NCI-H146 (cell line): Measurements from ENCODE around the gene SLC12A5.
A peak's percentile ranks its signal among the peaks of the same experiment; 100 is the strongest.
"Not testable (repeated sequence)": the region's sequence is repeated elsewhere in the genome, so short reads cannot be mapped to it uniquely, and the experiment has no call there.

Experiments used
- DNase-seq: peaks from one replicate; lab custom pipeline; 2025; lab: John Stamatoyannopoulos, UW

Gene SLC12A5

GRCh38 chr20:46028772-46029371 is at the start of gene SLC12A5:
TSS of gene SLC12A5 (plus strand) at chr20:46029215. CDS start at chr20:46029345, 130 bp downstream.
- peak; percentile 18 for DNase-seq

GRCh38 chr20:45981261-45981660 is 47.8 kb upstream of the SLC12A5 start:
- DNase-seq = no peak

GRCh38 chr20:45983279-45983743 is 45.7 kb upstream of the SLC12A5 start:
- DNase-seq = no peak

GRCh38 chr20:45985573-45985972 is 43.4 kb upstream of the SLC12A5 start:
- no peak for DNase-seq

- peak; percentile 81 for DNase-seq
Observed at GRCh38 chr20:45987108-45987780, 41.8 kb upstream of the SLC12A5 start.

- not testable (repeated sequence) for DNase-seq
Observed at GRCh38 chr20:45988830-45989229, 40.2 kb upstream of the SLC12A5 start.

- DNase-seq = no peak
Observed at GRCh38 chr20:45991616-45992015, 37.4 kb upstream of the SLC12A5 start.

- DNase-seq = peak; percentile 28
Observed at GRCh38 chr20:45993197-45993951, 35.6 kb upstream of the SLC12A5 start.

- no peak for DNase-seq
Observed at GRCh38 chr20:45994761-45995493, 34.1 kb upstream of the SLC12A5 start.

GRCh38 chr20:45995495-45996097 is 33.4 kb upstream of the SLC12A5 start:
- DNase-seq = peak; percentile 59

- no peak for DNase-seq
Observed at GRCh38 chr20:45997187-45997586, 31.8 kb upstream of the SLC12A5 start.

GRCh38 chr20:45998337-45998736 is 30.7 kb upstream of the SLC12A5 start:
- DNase-seq = no peak

GRCh38 chr20:45998761-45999160 is 30.3 kb upstream of the SLC12A5 start:
- no peak for DNase-seq

- DNase-seq = no peak
Observed at GRCh38 chr20:45999557-46000261, 29.3 kb upstream of the SLC12A5 start.

GRCh38 chr20:46000262-46000996 is 28.6 kb upstream of the SLC12A5 start:
- DNase-seq = no peak

- no peak for DNase-seq
Observed at GRCh38 chr20:46001498-46001897, 27.5 kb upstream of the SLC12A5 start.

GRCh38 chr20:46002008-46002407 is 27.0 kb upstream of the SLC12A5 start:
- DNase-seq = no peak

GRCh38 chr20:46004187-46004586 is 24.8 kb upstream of the SLC12A5 start:
- no peak for DNase-seq

GRCh38 chr20:46004889-46005473 is 24.0 kb upstream of the SLC12A5 start:
- peak; percentile 58 for DNase-seq
